HG03039 (cell line): ENCODE measurements around the gene GFY.
"Not testable (repeated sequence)": the region's sequence is repeated elsewhere in the genome, so short reads cannot be mapped to it uniquely, and the experiment has no call there.

Source experiments
- ATAC-seq: cut with Tn5 transposase; IDR thresholded peaks from one replicate; pipeline ENCODE4 v1.9.1; 2021; ENCODE audit warnings: mild to moderate bottlenecking, moderate library complexity; ENCODE audit not compliant: unreplicated experiment

Gene GFY

GRCh38 chr19:49442771-49443365, 17.7 kb downstream of the GFY start:
- peak; percentile 15 for ATAC-seq

DNA sequence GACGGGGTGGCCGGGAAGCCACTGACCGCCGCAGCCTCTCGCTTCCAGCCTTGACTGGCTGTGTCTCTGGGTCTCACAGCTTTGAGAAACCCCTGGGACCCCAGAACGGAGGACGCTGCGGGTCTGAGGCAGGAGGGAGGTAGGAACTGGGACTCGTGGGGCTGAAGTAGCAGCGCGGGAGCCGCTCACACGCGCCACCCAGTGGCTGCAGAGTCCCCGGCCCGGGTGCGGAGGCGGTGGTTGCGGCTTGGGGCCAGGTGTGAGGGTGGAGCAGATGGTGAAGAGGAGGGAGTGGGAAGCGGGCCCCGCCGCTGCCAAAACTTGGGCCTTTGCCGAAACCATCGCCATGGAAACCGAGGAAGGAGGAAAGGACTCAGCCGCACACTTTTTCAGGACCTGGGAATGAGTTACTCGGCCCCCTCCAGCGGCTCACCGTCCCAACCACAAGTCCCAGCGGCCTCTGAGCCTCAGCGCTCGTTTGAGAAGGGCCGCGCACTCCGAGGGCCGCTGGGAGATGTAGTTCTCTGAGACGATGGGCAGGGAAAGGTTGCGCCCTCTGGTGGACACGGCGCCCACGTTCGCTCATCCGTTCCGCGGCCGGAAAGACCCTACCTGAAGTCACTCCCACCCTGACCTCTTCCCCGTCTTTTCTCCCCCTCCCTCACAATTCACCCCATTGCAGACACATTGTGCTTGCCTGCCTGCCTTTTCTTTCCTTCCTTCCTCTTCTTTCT, 18.3 kb downstream of the GFY start:
- peak; percentile 63 for ATAC-seq

GRCh38 chr19:49444100-49444700, 19.0 kb downstream of the GFY start:
- not testable (repeated sequence) for ATAC-seq

DNA sequence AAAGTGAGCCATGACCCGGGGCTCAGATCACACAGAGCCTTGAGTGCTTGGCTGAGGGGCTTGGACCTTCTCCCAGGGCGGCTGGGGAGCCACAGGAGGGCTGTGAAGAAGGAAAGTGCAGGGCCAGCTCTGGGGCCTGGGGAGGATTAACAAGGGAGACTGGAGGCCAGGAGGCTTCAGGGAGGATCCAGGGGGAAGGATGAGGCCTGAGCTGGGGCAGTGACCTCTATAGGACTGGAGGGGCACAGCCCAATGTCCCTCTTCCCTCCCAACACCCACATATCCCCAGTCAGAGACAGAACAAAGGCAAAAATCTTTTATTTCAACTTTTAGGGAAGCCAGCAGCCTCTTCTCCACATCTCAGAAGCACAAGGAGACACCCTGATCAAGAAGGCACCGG, 20.8 kb downstream of the GFY start:
- ATAC-seq = no peak

DNA sequence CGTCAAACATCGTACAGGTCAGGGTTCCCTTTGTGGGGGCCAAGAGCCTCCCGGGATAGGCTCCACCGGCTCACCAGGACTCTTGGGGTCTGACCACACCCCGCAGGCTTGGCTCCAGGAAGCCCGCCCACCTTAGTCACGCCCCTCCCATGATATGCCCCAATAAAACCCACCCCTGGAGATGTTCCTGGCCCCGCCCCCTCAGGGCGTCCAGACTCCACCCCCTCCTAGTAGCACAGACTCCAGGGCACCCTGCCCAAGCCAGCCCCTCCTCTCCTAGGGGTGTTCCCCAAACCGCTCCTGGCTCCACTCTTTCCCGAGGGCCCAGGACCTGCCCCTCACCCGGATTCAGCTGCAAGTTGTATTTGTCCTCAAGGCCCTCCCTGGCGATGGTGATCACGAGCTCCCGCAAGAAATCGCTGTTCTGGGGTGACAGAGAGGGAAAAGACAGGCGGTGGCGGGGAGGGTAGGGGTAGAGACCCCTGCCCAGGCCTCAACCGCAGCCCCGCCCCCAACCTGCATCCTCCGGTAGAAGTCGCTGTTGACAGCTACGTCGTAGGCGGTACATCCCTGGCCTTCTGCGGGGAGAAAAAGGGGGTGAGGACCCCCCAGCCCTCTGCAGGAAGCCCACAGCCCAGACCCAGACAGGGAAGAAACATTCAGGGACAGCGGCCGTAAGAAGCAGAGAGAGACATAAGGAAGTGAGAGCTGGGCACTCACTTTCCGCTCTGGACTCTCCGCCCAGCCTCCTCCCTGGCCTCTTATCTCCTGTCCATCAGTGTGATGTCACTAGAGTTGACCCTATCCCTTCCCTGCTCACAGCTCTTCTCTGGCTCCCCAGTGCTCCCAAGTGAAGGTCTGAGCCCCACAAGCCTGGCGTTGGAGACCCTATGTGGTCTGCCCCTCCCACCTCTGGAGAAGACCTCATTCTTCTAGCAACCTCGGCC, 22.6 kb downstream of the GFY start:
- no peak for ATAC-seq

DNA sequence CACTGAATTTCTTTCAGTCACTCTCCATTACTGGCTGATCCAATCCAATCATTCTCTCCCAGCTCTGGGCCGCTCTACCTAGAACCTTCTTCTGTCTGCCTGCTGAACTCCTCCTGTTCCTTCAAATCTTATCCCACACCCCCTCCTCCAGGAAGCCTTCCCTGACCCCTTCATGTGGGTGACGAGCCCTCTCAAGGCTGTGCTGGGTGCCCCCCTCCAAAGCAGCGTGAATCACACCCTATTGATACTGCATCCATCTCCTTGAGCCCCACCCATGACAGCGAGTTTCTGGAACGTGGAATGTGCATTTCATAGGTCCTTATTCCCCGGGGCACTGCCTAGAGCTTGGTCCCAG, 23.2 kb downstream of the GFY start:
- no peak for ATAC-seq

GRCh38 chr19:49450405-49450804, 25.2 kb downstream of the GFY start:
- no peak for ATAC-seq

- peak; percentile 54 for ATAC-seq
Observed at GRCh38 chr19:49451430-49452181, 26.4 kb downstream of the GFY start, which contains the start of gene PIH1D1. Gene PIH1D1 (minus strand): TSS chr19:49451814. CDS start chr19:49451574, 240 bp downstream.

DNA sequence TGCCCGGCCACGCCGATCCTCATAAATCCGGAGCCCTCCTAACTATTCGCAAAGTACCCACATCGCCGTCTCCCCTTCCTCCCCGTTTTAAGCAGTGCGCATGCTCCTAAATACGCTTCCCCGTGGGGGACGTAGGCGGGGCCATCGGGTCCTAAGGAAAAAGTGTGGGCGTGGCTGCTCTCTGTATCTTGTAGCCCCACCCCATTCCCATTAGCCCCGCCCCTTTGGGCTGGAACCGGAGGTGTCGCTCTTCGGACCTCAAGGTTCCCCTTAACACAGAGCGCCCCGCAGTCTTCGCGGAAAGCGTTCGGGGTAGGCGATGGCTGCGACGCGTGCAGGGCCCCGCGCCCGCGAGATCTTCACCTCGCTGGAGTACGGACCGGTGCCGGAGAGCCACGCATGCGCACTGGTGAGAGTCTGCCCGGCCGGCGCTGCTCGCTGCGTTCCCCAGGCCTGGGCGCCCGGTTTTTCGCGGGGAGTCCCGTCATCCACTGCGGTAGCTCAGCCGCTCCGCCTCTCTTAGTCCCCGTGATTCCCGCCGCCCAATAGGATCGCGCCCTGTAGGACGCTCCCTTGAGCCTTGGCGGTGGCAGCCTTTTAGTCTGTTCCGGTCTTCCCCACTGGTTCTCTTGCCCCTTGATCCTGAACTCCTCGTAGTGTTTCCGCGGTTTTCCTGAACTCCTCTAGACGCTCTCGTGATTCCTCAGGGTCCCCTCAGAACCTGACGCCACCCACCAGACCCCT, 28.0 kb downstream of the GFY start, which contains the start of gene ALDH16A1:
Gene ALDH16A1, plus strand, starts transcription at position 213 of the 744 bp plus-strand sequence. Its CDS starts 107 bp downstream, at position 320.
- ATAC-seq = peak; percentile 83

GRCh38 chr19:49453757-49454240, 28.6 kb downstream of the GFY start:
- no peak for ATAC-seq

- no peak for ATAC-seq
Observed at GRCh38 chr19:49455773-49456172, 30.6 kb downstream of the GFY start.

DNA sequence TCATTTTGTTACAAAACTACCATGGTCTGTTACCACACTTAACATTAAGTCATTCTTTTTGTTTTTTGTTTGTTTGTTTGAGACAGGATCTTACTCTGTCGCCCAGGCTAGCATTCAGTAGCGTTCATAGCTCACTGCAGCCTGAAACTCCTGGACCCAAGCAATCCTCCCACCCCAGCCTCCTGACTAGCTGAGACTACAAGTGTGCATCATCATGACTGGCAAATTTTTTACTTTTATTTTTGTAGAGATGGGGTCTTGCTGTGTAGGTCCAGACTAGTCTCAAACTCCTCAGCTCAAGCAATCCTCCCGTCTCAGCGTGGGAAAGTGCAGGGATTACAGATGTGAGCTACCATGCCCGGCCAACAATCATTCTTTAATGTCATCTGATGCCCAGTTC, 31.1 kb downstream of the GFY start:
- no peak for ATAC-seq

DNA sequence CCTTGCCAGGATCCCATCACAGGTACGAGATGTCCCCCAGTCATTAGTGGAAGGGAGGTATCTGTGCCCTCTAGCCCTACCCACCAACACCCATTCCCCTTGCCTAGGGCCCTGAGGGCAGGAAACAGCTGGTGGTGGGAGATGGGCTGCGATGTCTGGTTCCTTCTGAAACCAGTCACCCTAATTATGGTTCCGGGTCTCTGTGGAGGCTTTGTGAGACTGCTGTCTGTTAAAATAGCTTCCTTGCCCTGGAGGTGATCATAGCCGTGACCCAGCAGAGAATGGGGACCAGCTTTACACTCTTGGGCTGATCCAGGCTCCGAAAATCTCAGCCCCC, 33.3 kb downstream of the GFY start:
- ATAC-seq = no peak

GRCh38 chr19:49459388-49459787, 34.2 kb downstream of the GFY start:
- no peak for ATAC-seq

GRCh38 chr19:49461130-49461529, 35.9 kb downstream of the GFY start:
- not testable (repeated sequence) for ATAC-seq

- ATAC-seq = no peak
Observed at GRCh38 chr19:49461656-49462055, 36.5 kb downstream of the GFY start.

GRCh38 chr19:49462492-49462891, 37.3 kb downstream of the GFY start:
- ATAC-seq = no peak

DNA sequence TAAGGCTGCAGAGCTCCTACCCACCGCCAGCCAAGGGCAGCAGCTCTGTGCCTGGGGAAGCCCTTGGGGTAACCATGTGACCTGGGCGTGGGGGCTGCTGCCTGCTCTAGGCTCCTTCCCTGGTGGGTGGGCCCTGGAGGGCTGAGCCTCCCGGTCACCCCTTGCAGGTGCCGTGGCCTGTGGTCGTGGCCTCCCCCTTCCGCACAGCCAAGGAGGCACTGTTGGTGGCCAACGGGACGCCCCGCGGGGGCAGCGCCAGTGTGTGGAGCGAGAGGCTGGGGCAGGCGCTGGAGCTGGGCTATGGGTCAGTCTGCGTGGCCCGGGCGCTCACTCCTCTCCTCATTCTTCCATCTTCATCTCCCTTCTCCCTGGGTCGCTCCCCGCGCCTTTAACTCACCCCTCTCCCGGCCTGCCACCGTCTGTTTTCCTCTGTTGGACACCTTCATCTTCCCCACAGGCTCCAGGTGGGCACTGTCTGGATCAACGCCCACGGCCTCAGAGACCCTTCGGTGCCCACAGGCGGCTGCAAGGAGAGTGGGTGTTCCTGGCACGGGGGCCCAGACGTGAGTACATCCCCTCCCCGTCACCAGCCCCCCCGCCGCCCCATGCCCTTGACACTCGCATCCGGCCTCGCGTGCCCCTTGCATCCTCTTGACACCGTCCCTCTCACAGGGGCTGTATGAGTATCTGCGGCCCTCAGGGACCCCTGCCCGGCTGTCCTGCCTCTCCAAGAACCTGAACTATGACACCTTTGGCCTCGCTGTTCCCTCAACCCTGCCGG, 39.0 kb downstream of the GFY start:
- ATAC-seq = no peak

- ATAC-seq = no peak
Observed at GRCh38 chr19:49465371-49465770, 40.2 kb downstream of the GFY start.
